CD14-positive monocyte (primary cell): Measurements from ENCODE around the gene STK39. TPM values are rescaled to one million over a fixed set of nuclear protein-coding genes. Genes with fewer than 3 reads are reported as not detected.

Source experiments
- DNase-seq, 3 donors: peaks; one replicate each; pipeline ENCODE4 v3.0.0-alpha.2; 2011 to 2022
- H2AFZ ChIP-seq: 2 replicates; pipeline ENCODE4 v1.6.0; 2012; ENCODE audit warnings: mild to moderate bottlenecking, low read depth, low read length, inconsistent platforms; ENCODE audit not compliant: insufficient read depth, poor library complexity, severe bottlenecking
- H3K27ac ChIP-seq, 2 donors: 1 replicate in 1 of 2; 2 replicates in 1 of 2; pipeline ENCODE4 v1.5.1; 2012 to 2013; ENCODE audit warnings: low read length in 2 of 2, control low read depth in 1 of 2, inconsistent platforms in 1 of 2, low read depth in 1 of 2, mild to moderate bottlenecking in 1 of 2
- H3K27me3 ChIP-seq, 2 donors: one replicate each; pipeline versions ENCODE4 v1.6.0 to v1.6.1; 2011 to 2013; ENCODE audit warnings: low read length in 2 of 2; ENCODE audit not compliant: control insufficient read depth in 2 of 2, insufficient read depth in 2 of 2
- H3K36me3 ChIP-seq, 2 donors: replicated peaks in 1 of 2; 1 replicate in 1 of 2; 2 replicates in 1 of 2; pipeline versions ENCODE4 v1.5.1 to v1.6.1; 2012 to 2013; ENCODE audit warnings: low read length in 2 of 2, control low read depth in 1 of 2, inconsistent platforms in 1 of 2, mild to moderate bottlenecking in 1 of 2; ENCODE audit not compliant: insufficient read depth in 2 of 2, control insufficient read depth in 1 of 2
- H3K4me1 ChIP-seq, 2 donors: 1 replicate in 1 of 2; 2 replicates in 1 of 2; pipeline versions ENCODE4 v1.5.1 to v1.6.1; 2012 to 2013; ENCODE audit warnings: low read length in 2 of 2, control low read depth in 1 of 2, inconsistent platforms in 1 of 2, mild to moderate bottlenecking in 1 of 2, moderate library complexity in 1 of 2; ENCODE audit not compliant: insufficient read depth in 2 of 2, control insufficient read depth in 1 of 2
- H3K4me2 ChIP-seq: replicated peaks from 2 replicates; pipeline ENCODE3; 2012; ENCODE audit warnings: low read length, moderate library complexity, mild to moderate bottlenecking; ENCODE audit not compliant: poor library complexity, severe bottlenecking; ENCODE audit errors: extremely low read depth
- H3K4me3 ChIP-seq, 3 experiments: fragments of 200-600 bp in 1 of 3; sonication (generic) in 1 of 3; replicated peaks in 1 of 3; 1 replicate in 2 of 3; 2 replicates in 1 of 3; pipeline ENCODE4 v1.5.1; 2011 to 2013; ENCODE audit warnings: low read length in 3 of 3, mild to moderate bottlenecking in 3 of 3, control low read depth in 2 of 3, low read depth in 2 of 3, inconsistent platforms in 1 of 3, moderate library complexity in 1 of 3
- H3K79me2 ChIP-seq: 2 replicates; pipeline ENCODE4 v1.6.0; 2012; ENCODE audit warnings: mild to moderate bottlenecking, control low read depth, inconsistent platforms, low read length, moderate library complexity; ENCODE audit not compliant: insufficient read depth
- H3K9ac ChIP-seq: 2 replicates; pipeline ENCODE4 v1.6.0; 2017; ENCODE audit warnings: low read length, mild to moderate bottlenecking; ENCODE audit not compliant: insufficient read depth, poor library complexity, severe bottlenecking
- H3K9me3 ChIP-seq, 2 donors: replicated peaks in 1 of 2; 1 replicate in 1 of 2; 2 replicates in 1 of 2; pipeline versions ENCODE4 v1.5.1 to v1.6.1; 2012 to 2013; ENCODE audit warnings: low read length in 2 of 2, control low read depth in 1 of 2; ENCODE audit not compliant: control insufficient read depth in 1 of 2, insufficient read depth in 1 of 2
- H4K20me1 ChIP-seq: 2 replicates; pipeline ENCODE4 v1.6.0; 2012; ENCODE audit warnings: mild to moderate bottlenecking, low read length, control low read depth, moderate library complexity; ENCODE audit not compliant: insufficient read depth
- H3K27ac Mint-ChIP-seq, 7 donors: one replicate each; pipeline ENCODE4 v1.8.0; 2020; ENCODE audit warnings: mild to moderate bottlenecking in 7 of 7, mixed read lengths in 7 of 7, moderate library complexity in 6 of 7, inconsistent platforms in 2 of 7
- H3K27me3 Mint-ChIP-seq, 3 donors: one replicate each; pipeline ENCODE4 v1.8.0; 2021 to 2022; ENCODE audit warnings: low read depth in 3 of 3, mild to moderate bottlenecking in 3 of 3, mixed read lengths in 3 of 3, moderate library complexity in 3 of 3, inconsistent platforms in 1 of 3
- H3K36me3 Mint-ChIP-seq, 2 donors: one replicate each; pipeline ENCODE4 v1.8.0; 2020; ENCODE audit warnings: mixed read lengths in 2 of 2, inconsistent platforms in 1 of 2, mild to moderate bottlenecking in 1 of 2
- H3K4me1 Mint-ChIP-seq: one replicate; pipeline ENCODE4 v1.8.0; 2020; ENCODE audit warnings: mild to moderate bottlenecking, mixed read lengths
- H3K4me3 Mint-ChIP-seq, 2 donors: one replicate each; pipeline ENCODE4 v1.8.0; 2020; ENCODE audit warnings: mild to moderate bottlenecking in 2 of 2, mixed read lengths in 2 of 2, moderate library complexity in 1 of 2
- H3K9me3 Mint-ChIP-seq, 7 donors: one replicate each; pipeline ENCODE4 v1.8.0; 2020 to 2022; ENCODE audit warnings: mixed read lengths in 7 of 7, mild to moderate bottlenecking in 6 of 7, moderate library complexity in 6 of 7, inconsistent platforms in 2 of 7
- CTCF ChIP-seq: fragments of 200-600 bp; IDR thresholded peaks from one replicate; pipeline ENCODE4 v1.8.0; 2022; ENCODE audit warnings: antibody characterized with exemption, mild to moderate bottlenecking
- WGBS: methylation state at CpG from one replicate; pipeline ENCODE4 v1.1.5; 2013; ENCODE audit warnings: missing lambda C conversion rate; ENCODE audit not compliant: insufficient coverage; 5-methylcytosine and 5-hydroxymethylcytosine counted together
- intact Hi-C, 2 donors: fragments of 100-400 bp; cut with micrococcal nuclease; formaldehyde crosslinking; loops; one replicate each; pipeline versions ENCODE4 v1.15.0 to v1.15.1; 2023
- polyA plus RNA-seq, 3 donors: library from polyadenylated mRNA; depleted of rRNA in 1 of 3; unstranded in 2 of 3; stranded (reverse) in 1 of 3; fragments of 300-500 nt in 2 of 3; fragments of >200 nt in 1 of 3; fragmentation: Illumina TruSeq in 2 of 3; gene quantifications; 1 replicate in 2 of 3; 2 replicates in 1 of 3; pipeline ENCODE4 v1.2.3, GENCODE V29; 2012 to 2021

The STK39 gene
- polyA plus RNA-seq, 3 donors, result 1.2 to 2.7 (median 2.6) TPM

GRCh38 chr2:167914969-167915368 is 332.4 kb downstream of the STK39 start:
- Histone ChIP-seq H3K4me1 (no peaks in the 10 kb centered on the region), H4K20me1 (no peaks in the 10 kb centered on the region), H3K9me3 (no peaks in the 10 kb centered on the region), H3K4me2 (no peak overlapping the region), H3K27me3 (no peaks in the 10 kb centered on the region), H3K79me2 (no peaks in the 10 kb centered on the region), H3K36me3 (no peaks in the 10 kb centered on the region), H3K27ac (no peak overlapping the region), H3K9ac (no peak overlapping the region), H3K4me3 (no peak overlapping the region), H2AFZ (no peak overlapping the region)
- H3K27ac Mint-ChIP-seq, result no peak overlapping the region
- peaks cover 0 to 2% (median 0%) of the 10 kb centered on the region in 3 donors for H3K27me3 Mint-ChIP-seq
- intact Hi-C loops, result no loop called here
- TF ChIP-seq CTCF, result no peak
- H3K4me3 Mint-ChIP-seq, result no peak overlapping the region
- no peaks in the 10 kb centered on the region for H3K4me1 Mint-ChIP-seq
- H3K9me3 Mint-ChIP-seq, result peaks cover 0 to 3% (median 0%) of the 10 kb centered on the region in 7 donors
- WGBS, result 63% methylated on average over 2 of the region's 3 CpGs
- H3K36me3 Mint-ChIP-seq, result no peaks in the 10 kb centered on the region
- no peak for DNase-seq

DNA sequence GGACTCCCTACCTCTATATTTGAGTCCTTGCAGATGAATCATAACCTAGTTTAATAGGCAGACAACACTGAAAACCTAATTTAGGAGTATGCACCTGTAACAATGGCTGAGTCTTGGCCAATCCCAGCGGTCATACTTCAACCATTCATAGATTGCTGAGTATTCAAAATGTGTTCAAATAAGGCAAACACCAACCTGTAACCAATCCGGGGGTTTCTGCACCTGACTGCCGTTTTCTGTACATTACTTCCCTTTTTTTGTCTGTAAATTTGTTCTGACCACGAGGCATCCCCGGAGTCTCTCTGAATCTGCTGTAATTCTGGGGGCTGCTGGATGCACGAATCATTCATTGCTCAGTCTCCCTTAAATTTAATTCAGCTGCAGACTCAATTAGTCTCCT is 338.6 kb downstream of the STK39 start:
- Histone ChIP-seq H3K79me2 (no peaks in the 10 kb centered on the region), H3K9me3 (no peaks in the 10 kb centered on the region), H3K4me3 (no peak overlapping the region), H3K4me1 (no peaks in the 10 kb centered on the region), H3K4me2 (peak overlapping the region; percentile 18), H2AFZ (peak overlapping the region; percentile 51), H3K27me3 (no peaks in the 10 kb centered on the region), H3K27ac (no peak overlapping the region), H3K9ac (no peak overlapping the region), H3K36me3 (no peaks in the 10 kb centered on the region), H4K20me1 (no peaks in the 10 kb centered on the region)
- H3K9me3 Mint-ChIP-seq, result peaks cover 0 to 5% (median 0%) of the 10 kb centered on the region in 7 donors
- H3K4me3 Mint-ChIP-seq, result peak overlapping the region; percentile 0 to 39
- TF ChIP-seq CTCF, result no peak
- intact Hi-C loops, result no loop called here
- H3K27ac Mint-ChIP-seq, result peak overlapping the region in 1 of 7 donors; percentile 1
- DNase-seq, result no peak
- H3K27me3 Mint-ChIP-seq, result peaks cover 0 to 3% (median 1%) of the 10 kb centered on the region in 3 donors
- peaks cover 3% of the 10 kb centered on the region for H3K4me1 Mint-ChIP-seq
- no peaks in the 10 kb centered on the region for H3K36me3 Mint-ChIP-seq
- 19% methylated on average over 4 of the region's 6 CpGs for WGBS
